SK-N-SH (cell line): ENCODE measurements around the gene MCM3AP. TPM values are rescaled to one million over a fixed set of nuclear protein-coding genes. Genes with fewer than 3 reads are reported as not detected.

Experiments used
- CTCF ChIA-PET: fragments of 300-600, 350-600 bp; formaldehyde crosslinking; extraction: SDS; loops from one replicate; lab custom pipeline; 2021; lab: Yijun Ruan, JAX
- POLR2A ChIA-PET: fragments of 350-600 bp; sonication (Branson Sonifier 250); formaldehyde crosslinking; extraction: SDS; loops from one replicate; lab custom pipeline; 2020; ENCODE audit warnings: antibody characterized with exemption, inconsistent platforms; lab: Yijun Ruan, JAX
- DNase-seq: peaks from one replicate; pipeline ENCODE4 v3.0.0; 2012
- H2AFZ ChIP-seq: fragments of 200-600 bp; sonication (generic); 2 replicates; pipeline ENCODE4 v1.8.1; 2016; ENCODE audit warnings: antibody characterized with exemption, mild to moderate bottlenecking, low read depth
- H3F3A ChIP-seq: fragments of 200-600 bp; sonication (generic); replicated peaks from 2 replicates; pipeline ENCODE3; 2016; ENCODE audit warnings: antibody characterized with exemption, mild to moderate bottlenecking; ENCODE audit not compliant: insufficient read depth
- H3K27ac ChIP-seq, 2 experiments: fragments of 200-500 bp in 1 of 2; fragments of 200-600 bp in 1 of 2; sonication (Bioruptor generic) in 1 of 2; sonication (generic), shearing (Covaris generic) in 1 of 2; 2 replicates each; pipeline versions ENCODE4 v1.5.1 to v1.6.1; 2014 to 2016; ENCODE audit warnings: low read depth in 2 of 2, inconsistent platforms in 1 of 2, low read length in 1 of 2, mild to moderate bottlenecking in 1 of 2, mixed read lengths in 1 of 2
- H3K27me3 ChIP-seq: fragments of 200-600 bp; sonication (generic), shearing (Covaris generic); 2 replicates; pipeline ENCODE4 v1.6.1; 2016; ENCODE audit warnings: mixed run types; ENCODE audit not compliant: insufficient read depth
- H3K36me3 ChIP-seq, 2 experiments: fragments of 200-500 bp in 1 of 2; fragments of 200-600 bp in 1 of 2; sonication (Bioruptor generic) in 1 of 2; sonication (generic) in 1 of 2; replicated peaks in 1 of 2; 2 replicates each; pipeline versions ENCODE3 to v1.5.1; 2014 to 2016; ENCODE audit warnings: low read length in 1 of 2, mild to moderate bottlenecking in 1 of 2; ENCODE audit not compliant: insufficient read depth in 2 of 2, control insufficient read depth in 1 of 2
- H3K4me1 ChIP-seq, 2 experiments: fragments of 200-500 bp in 1 of 2; fragments of 200-600 bp in 1 of 2; sonication (Bioruptor generic) in 1 of 2; sonication (generic), shearing (Covaris generic) in 1 of 2; 2 replicates each; pipeline versions ENCODE4 v1.5.1 to v1.6.1; 2014 to 2016; ENCODE audit warnings: low read depth in 1 of 2, low read length in 1 of 2, mixed run types in 1 of 2; ENCODE audit not compliant: insufficient read depth in 2 of 2, control insufficient read depth in 1 of 2
- H3K4me2 ChIP-seq: fragments of 200-600 bp; sonication (generic), shearing (Covaris generic); 2 replicates; pipeline ENCODE4 v1.6.1; 2017; ENCODE audit warnings: mixed run types
- H3K4me3 ChIP-seq, 2 experiments: fragments of 200-500 bp in 1 of 2; fragments of 200-600 bp in 1 of 2; sonication (Bioruptor generic) in 1 of 2; sonication (generic), shearing (Covaris generic) in 1 of 2; 2 replicates each; pipeline versions ENCODE4 v1.5.1 to v1.8.1; 2014 to 2016; ENCODE audit warnings: low read depth in 2 of 2, inconsistent platforms in 1 of 2, low read length in 1 of 2, mild to moderate bottlenecking in 1 of 2, mixed read lengths in 1 of 2, moderate library complexity in 1 of 2
- H3K79me2 ChIP-seq: fragments of 200-600 bp; sonication (generic); 2 replicates; pipeline ENCODE4 v1.8.1; 2017; ENCODE audit warnings: mild to moderate bottlenecking; ENCODE audit not compliant: insufficient read depth
- H3K9ac ChIP-seq: fragments of 200-600 bp; sonication (generic); 2 replicates; pipeline ENCODE4 v1.6.1; 2017; ENCODE audit warnings: mixed run types
- H3K9me2 ChIP-seq: fragments of 200-600 bp; sonication (generic); 2 replicates; pipeline ENCODE4 v1.6.1; 2017; ENCODE audit warnings: mixed run types
- H3K9me3 ChIP-seq: fragments of 200-600 bp; sonication (generic); 2 replicates; pipeline ENCODE4 v1.6.1; 2017; ENCODE audit warnings: mixed run types, mild to moderate bottlenecking, moderate library complexity
- H4K20me1 ChIP-seq: fragments of 200-600 bp; sonication (generic); 2 replicates; pipeline ENCODE4 v1.6.1; 2017; ENCODE audit warnings: mild to moderate bottlenecking, mixed run types; ENCODE audit not compliant: insufficient read depth
- ELF1 ChIP-seq: IDR thresholded peaks from 2 replicates; pipeline ENCODE4 v1.4.0; 2012
- EP300 ChIP-seq, 2 experiments: IDR thresholded peaks; 2 replicates each; pipeline versions ENCODE4 v1.4.0 to v1.6.1; 2012; ENCODE audit warnings: borderline replicate concordance in 1 of 2, low read depth in 1 of 2, low read length in 1 of 2
- GATA2 ChIP-seq: sonication (generic); formaldehyde crosslinking; IDR thresholded peaks from 2 replicates; pipeline ENCODE4 v1.5.0; 2020; ENCODE audit warnings: mild to moderate bottlenecking, missing genetic modification reagents
- MXI1 ChIP-seq: IDR thresholded peaks from 2 replicates; pipeline ENCODE4 v1.6.1; 2012; ENCODE audit warnings: mild to moderate bottlenecking, low read depth, low read length, improper control_type of control experiment
- RCOR1 ChIP-seq: fragments of 150-350 bp; IDR thresholded peaks from 2 replicates; pipeline ENCODE4 v1.6.1; 2017; ENCODE audit warnings: antibody characterized with exemption, low read length
- RFX5 ChIP-seq: IDR thresholded peaks from 2 replicates; pipeline ENCODE4 v1.6.1; 2012; ENCODE audit warnings: mild to moderate bottlenecking, improper control_type of control experiment, low read length
- SIN3A ChIP-seq: IDR thresholded peaks from 2 replicates; pipeline ENCODE4 v1.6.1; 2012; ENCODE audit warnings: low read depth, mild to moderate bottlenecking, low read length, moderate library complexity, borderline replicate concordance
- SMC3 ChIP-seq: IDR thresholded peaks from 2 replicates; pipeline ENCODE4 v1.6.1; 2012; ENCODE audit warnings: low read depth, low read length, improper control_type of control experiment
- ZBTB33 ChIP-seq: IDR thresholded peaks from 2 replicates; pipeline ENCODE4 v1.4.0; 2012; ENCODE audit warnings: low read depth, borderline replicate concordance
- WGBS: methylation state at CpG from one replicate; pipeline ENCODE4 v1.1.6; 2017; ENCODE audit warnings: low lambda C conversion rate; 5-methylcytosine and 5-hydroxymethylcytosine counted together
- polyA plus RNA-seq, 3 experiments: library from polyadenylated mRNA; depleted of rRNA; stranded (reverse); fragments of >200 nt; gene quantifications; 2 replicates each; pipeline ENCODE4 v1.2.3, GENCODE V29; 2012
- TF ChIP-seq, protein P1 (sequence below): IDR thresholded peaks from 2 replicates; pipeline ENCODE4 v1.6.1; 2012; ENCODE audit warnings: mild to moderate bottlenecking, low read depth, low read length, moderate library complexity

Gene MCM3AP
- polyA plus RNA-seq, 1 of the 3 experiments (the other 2 are of a cell fraction), result 42.9 TPM

DNA sequence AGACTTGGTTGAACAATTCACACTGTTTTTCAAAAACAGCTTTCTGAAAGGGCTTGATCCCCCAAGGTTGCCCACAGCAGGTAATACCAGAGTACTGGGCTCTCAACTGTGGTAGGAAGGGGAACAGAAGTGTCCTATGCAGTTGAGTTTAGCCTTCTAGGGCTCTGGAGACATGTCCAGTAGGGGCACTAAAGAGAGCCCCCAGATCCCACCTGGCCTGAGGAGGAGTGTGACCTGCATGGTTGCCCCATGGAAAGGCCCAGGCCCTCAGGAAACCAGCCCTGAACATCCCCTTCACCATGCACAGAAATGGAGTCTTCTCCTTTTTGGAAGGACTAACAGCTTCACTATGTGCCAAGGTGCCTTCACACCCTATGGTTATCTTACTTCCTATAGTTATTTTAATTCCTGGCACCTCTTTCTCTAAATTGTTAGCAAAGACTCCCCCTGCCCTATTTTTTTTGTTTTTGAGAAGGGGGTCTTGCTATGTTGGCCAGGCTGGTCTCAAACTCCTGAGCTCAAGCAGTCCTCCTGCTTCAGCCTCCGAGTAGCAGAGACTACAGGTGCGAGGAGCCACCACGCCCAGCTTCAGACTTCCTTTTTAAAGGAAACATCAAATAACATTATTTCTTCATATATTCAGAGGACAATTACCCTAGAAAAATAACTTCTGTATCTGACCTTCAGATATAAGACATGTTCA lies 40.0 kb downstream of the MCM3AP start:
- Histone ChIP-seq H4K20me1 (no peaks in the 10 kb centered on the region), H3K4me1 (peaks cover 0 to 3% of the 10 kb centered on the region in 2 experiments; a peak in 1 of 4 replicates), H3K4me2 (no peak overlapping the region), H3K79me2 (no peaks in the 10 kb centered on the region), H2AFZ (no peak overlapping the region), H3K9me3 (no peaks in the 10 kb centered on the region), H3K9ac (no peak overlapping the region), H3K27ac (no peak overlapping the region), H3K4me3 (no peak overlapping the region), H3K27me3 (no peaks in the 10 kb centered on the region), H3F3A (peaks cover 4% of the 10 kb centered on the region), H3K36me3 (peaks cover 83 to 92% of the 10 kb centered on the region in 2 experiments)
- no peak for DNase-seq
- POLR2A ChIA-PET, result interaction anchor here (1.5 kb wide), 1 partner anchor 10 kb away, joined by 6 read pairs; no protein-coding TSS in a partner anchor
- WGBS, result 90% methylated on average over 3 of the region's 3 CpGs
- TF ChIP-seq RFX5, result no peak
- no peak for TF ChIP-seq ELF1
- TF ChIP-seq, all 33 proteins: peak for 0
- no peaks in the 10 kb centered on the region for H3K9me2 ChIP-seq
- CTCF ChIA-PET, result interaction anchor here (1.2 to 2.6 kb wide), 5 partner anchors 10 to 92 kb away, joined by 3 to 8 read pairs (median 3); no protein-coding TSS in a partner anchor

DNA sequence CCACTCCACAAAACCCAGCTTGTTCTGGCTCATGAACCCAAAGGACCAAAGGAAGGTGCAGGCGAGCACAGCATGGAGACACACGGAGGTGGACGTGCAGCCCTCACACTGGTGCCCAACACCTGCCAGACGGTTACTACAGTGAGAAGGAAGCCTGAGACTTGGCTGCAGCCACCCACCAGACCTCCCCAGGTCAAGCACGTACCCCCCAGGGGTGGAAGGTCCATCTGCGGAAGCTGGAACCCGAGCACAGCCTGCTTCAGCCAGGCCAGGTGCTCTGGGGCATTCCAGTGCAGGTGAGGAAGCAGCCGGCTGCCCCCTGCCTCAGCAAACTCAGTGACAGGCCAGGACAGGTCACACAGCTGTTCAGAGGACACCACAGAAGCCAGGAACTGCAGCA lies 40.8 kb downstream of the MCM3AP start:
- H3K4me2 ChIP-seq, result no peak overlapping the region
- POLR2A ChIA-PET, result interaction anchor here (1.5 kb wide), 1 partner anchor 10 kb away, joined by 6 read pairs; no protein-coding TSS in a partner anchor
- WGBS, result 94% methylated on average over 5 of the region's 8 CpGs
- H3K4me3 ChIP-seq, result no peak overlapping the region
- H2AFZ ChIP-seq, result no peak overlapping the region
- H3K4me1 ChIP-seq, result peaks cover 0 to 3% of the 10 kb centered on the region in 2 experiments; a peak in 1 of 4 replicates
- H3K27ac ChIP-seq, result no peak overlapping the region
- H4K20me1 ChIP-seq, result no peaks in the 10 kb centered on the region
- no peaks in the 10 kb centered on the region for H3K9me2 ChIP-seq
- H3K27me3 ChIP-seq, result no peaks in the 10 kb centered on the region
- CTCF ChIA-PET, result interaction anchor here (1.4 to 2.6 kb wide), 3 partner anchors 15 to 79 kb away, joined by 3 to 8 read pairs (median 3); no protein-coding TSS in a partner anchor
- no peak overlapping the region for H3K9ac ChIP-seq
- no peak for DNase-seq
- no peaks in the 10 kb centered on the region for H3K9me3 ChIP-seq
- H3K36me3 ChIP-seq, result peaks cover 85 to 90% of the 10 kb centered on the region in 2 experiments
- no peak for TF ChIP-seq RCOR1
- TF ChIP-seq SIN3A, result no peak
- TF ChIP-seq SMC3, result no peak
- no peak for TF ChIP-seq RFX5
- TF ChIP-seq MXI1, result no peak
- no peak for TF ChIP-seq GATA2 (CRISPR knock-in tag)
- TF ChIP-seq ELF1, result no peak
- no peak for TF ChIP-seq ZBTB33
- no peak for TF ChIP-seq EP300 (IDR thresholded peaks at IDR 0.05; ENCODE audit: borderline replicate concordance in 1 of 2, low read depth in 1 of 2, low read length in 1 of 2)
- TF ChIP-seq, protein P1, sequence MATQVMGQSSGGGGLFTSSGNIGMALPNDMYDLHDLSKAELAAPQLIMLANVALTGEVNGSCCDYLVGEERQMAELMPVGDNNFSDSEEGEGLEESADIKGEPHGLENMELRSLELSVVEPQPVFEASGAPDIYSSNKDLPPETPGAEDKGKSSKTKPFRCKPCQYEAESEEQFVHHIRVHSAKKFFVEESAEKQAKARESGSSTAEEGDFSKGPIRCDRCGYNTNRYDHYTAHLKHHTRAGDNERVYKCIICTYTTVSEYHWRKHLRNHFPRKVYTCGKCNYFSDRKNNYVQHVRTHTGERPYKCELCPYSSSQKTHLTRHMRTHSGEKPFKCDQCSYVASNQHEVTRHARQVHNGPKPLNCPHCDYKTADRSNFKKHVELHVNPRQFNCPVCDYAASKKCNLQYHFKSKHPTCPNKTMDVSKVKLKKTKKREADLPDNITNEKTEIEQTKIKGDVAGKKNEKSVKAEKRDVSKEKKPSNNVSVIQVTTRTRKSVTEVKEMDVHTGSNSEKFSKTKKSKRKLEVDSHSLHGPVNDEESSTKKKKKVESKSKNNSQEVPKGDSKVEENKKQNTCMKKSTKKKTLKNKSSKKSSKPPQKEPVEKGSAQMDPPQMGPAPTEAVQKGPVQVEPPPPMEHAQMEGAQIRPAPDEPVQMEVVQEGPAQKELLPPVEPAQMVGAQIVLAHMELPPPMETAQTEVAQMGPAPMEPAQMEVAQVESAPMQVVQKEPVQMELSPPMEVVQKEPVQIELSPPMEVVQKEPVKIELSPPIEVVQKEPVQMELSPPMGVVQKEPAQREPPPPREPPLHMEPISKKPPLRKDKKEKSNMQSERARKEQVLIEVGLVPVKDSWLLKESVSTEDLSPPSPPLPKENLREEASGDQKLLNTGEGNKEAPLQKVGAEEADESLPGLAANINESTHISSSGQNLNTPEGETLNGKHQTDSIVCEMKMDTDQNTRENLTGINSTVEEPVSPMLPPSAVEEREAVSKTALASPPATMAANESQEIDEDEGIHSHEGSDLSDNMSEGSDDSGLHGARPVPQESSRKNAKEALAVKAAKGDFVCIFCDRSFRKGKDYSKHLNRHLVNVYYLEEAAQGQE, result no peak
- peaks cover 4% of the 10 kb centered on the region for H3F3A ChIP-seq
- no peaks in the 10 kb centered on the region for H3K79me2 ChIP-seq
